HG02870 (cell line): ENCODE results near the gene HSPA12B.
"Not testable (repeated sequence)": the region's sequence is repeated elsewhere in the genome, so short reads cannot be mapped to it uniquely, and the experiment has no call there.

Source experiments
- ATAC-seq: cut with Tn5 transposase; IDR thresholded peaks from one replicate; pipeline ENCODE4 v1.9.1; 2021; ENCODE audit warnings: mild to moderate bottlenecking, moderate library complexity; ENCODE audit not compliant: unreplicated experiment

HSPA12B gene

DNA sequence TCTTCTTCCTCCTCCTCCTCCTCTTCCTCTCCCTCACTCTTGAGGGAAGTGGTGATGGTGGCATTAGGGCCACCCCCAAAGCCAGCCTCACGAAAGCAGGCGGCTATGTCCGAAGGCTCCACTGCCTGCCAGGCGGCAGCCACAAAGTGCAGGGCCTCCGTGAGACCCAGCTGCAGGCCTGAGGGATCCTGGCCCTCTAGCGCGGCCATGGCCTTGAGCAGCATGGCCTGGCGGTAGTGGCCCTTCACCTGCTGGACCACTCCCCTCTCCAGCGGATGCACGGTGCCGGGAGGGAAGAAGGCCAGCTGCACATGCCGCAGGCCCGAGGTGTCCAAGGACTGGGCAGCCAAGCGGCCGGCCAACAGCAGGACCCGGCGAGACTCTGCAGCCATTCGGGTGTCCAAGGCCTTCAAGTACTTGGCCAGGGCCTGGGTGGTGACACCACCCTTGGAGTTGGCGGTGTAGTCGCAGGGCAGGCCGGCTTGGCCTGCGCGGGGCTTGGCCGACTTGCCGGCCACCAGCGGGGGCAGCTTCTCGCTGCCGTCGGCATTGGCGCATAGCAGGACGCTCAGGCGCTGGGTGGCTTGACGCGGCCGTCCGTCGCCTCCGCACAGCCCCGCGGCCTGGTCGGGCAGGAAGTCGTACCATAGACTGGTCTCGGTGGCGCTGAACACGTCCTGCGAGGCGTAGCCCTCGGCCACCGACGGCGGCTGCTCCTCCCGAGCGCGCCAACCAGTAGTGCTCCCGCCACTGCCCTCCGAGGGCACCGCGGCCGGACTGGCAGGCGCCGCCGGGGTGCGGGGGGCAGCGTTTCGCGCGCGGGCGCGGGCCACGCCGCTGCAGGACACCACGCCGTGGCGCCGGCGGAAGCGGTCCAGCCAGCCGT lies 53.0 kb downstream of the HSPA12B start:
- no peak for ATAC-seq

DNA sequence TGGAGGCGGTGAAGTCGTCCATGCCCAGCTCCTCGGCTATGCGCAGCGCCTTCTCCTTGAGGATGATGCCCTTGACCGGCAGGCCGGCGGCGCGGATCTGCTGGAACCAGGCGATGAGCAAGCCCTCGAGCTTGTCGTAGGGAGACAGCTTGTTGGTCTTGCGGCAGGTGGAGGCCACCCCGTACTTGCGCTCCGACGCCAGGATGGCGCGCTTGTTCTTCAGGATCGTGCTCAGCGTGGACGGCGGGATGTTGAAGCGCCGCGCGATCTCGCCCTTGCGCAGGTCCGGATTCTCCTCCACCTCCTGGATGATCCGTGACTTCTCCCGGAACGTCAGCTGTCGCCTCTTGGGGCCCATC lies 53.6 kb downstream of the HSPA12B start:
- ATAC-seq: peak; percentile 8

DNA sequence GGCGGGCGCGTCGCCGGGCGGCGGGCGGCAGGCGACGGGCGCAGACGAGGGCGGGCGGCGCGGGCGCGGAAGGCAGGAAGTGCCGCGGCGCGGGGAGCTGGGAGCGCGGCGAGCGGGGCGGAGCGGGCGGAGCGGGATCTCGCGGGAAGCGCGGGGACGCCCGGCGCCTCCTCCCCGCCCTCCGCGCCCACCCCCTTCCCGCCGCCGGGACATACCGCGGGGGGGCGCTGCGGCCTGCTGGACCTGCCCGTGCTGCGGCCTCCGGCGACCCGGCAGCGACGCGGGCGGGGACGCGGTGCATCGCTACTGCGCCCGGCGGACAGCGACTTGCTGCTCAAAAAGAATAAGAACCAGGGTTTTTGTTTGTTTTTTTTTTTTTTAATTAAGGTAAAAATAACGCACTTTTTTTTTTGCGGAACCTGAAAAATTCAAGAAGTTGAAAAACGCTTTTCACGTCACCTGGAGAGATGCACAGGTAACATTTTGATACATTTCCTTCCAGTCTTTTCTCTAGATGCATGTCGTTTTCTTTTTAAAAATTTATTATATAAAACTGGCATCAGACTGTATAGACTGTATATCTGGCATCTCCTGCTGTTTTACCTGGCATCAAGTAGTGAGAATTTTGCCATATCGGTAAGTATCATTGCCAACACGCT lies 54.3 kb downstream of the HSPA12B start, which contains the start of gene CENPB:
Gene CENPB, minus strand, starts transcription at position 76 of the 659 bp plus-strand sequence. CDS start 257 bp downstream, outside the sequence.
- peak; percentile 80 for ATAC-seq

DNA sequence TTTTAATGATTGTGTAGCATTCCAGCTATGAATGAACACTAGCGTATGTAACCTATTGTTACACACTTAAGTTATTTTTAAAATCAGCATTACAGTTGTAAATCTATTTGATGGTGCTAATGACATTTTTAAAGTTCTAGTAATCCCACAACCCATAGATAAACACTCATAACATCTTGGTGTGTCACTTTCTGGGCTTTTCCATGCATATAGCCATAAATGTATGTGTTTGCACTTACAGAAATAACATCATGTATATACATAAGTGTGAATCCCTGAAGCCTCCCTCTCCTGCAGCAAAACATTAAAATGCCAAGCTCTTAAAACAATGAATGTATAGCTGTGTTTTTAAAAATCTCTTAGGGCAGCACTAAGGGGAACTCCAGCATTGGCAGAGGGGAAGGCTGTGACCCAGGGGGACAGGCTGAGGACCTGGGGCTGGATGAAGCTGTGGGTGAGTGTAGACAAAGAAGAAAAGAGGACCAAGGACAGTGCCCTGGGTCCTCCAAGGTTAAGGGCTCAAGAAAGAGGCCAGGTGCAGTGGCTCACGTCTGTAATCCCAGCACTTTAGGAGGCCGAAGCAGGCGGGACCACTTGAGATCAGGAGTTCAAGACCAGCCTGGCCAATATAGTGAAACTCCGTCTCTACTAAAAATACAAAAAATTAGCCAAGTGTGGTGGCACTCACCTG lies 55.0 kb downstream of the HSPA12B start:
- ATAC-seq: no peak

DNA sequence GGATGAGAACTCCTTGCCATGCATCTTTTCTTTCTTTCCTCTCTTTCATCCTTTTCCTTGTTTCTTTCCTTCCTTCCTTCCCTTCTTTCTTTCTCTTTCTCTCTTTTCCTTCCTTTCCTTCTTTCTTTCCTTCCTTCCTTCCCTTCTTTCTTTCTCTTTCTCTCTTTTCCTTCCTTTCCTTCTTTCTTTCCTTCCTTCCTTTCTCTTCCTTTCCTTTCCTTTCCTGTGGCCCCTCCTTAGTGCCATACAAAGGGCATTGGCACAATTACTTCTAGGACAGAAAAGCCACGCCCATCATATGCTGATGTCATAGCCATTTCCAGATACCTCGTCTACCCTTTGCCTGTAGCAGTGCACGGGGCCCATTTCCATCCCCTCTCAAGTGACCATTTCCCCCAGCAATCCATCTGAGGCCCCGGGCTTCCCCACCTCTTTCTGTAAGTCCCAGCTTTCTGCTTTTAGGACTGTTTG lies 56.2 kb downstream of the HSPA12B start:
- no peak for ATAC-seq

DNA sequence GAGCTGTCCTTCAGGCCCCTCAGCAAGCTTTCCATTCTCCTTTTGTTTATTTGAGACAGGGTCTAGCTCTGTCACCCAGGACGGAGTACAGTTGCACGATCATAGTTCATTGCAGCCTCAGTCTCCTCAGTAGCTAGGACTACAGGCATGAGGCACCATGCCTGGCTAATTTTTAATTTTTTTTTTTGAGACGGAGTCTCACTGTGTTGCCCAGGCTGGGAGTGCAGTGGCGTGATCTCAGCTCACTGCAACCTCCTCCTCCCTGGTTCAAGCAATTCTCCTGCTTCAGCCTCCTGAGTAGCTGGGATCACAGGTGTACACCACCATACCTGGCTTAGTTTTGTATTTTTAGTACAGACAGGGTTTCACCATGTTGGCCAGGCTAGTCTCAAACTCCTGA lies 56.7 kb downstream of the HSPA12B start:
- ATAC-seq: not testable (repeated sequence)

DNA sequence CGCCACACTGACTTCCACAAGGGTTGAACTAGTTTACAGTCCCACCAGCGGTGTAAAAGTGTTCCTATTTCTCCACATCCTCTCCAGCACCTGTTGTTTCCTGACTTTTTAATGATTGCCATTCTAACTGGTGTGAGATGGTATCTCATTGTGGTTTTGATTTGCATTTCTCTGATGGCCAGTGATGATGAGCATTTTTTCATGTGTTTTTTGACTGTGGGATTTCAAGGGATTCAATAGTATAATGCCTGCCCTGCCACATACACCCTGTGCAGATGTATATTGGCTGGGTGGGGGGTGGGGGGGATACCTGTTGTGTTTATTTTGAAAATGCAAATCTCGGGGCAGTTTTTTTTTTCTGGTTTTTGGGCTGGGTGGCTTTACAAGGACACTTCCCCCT lies 61.7 kb downstream of the HSPA12B start:
- ATAC-seq: not testable (repeated sequence)

DNA sequence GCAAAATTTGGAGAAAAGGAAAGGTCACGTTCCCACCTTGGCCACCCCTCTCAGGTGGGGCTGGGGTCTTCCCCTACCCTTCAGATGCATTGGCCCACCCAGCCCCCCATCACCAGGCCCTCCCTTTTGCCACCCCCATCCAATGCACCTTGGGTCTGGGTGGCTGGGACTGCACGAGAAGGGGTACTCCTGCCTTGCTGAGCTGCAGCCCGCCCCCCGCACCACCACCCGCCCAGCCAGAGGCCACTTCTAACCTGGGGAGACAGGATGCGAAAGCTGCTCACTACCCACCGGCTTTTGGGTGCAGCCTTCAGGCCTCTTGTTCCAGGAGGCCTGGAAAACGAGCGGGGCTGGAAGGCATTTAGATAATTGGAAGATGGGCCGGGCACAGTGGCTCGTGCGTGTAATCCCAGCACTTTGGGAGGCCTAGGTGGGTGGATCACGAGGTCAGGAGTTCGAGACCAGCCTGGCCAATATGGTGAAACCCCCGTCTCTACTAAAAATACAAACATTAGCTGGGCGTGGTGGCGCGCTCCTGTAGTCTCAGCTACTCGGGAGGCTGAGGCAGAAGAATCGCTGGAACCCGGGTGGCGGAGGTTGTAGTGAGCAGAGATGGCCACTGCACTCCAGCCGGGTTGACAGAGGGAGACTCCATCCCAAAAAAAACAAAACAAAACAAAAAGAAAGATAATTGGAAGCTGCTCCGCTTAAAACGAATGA lies 62.4 kb downstream of the HSPA12B start:
- ATAC-seq: no peak

DNA sequence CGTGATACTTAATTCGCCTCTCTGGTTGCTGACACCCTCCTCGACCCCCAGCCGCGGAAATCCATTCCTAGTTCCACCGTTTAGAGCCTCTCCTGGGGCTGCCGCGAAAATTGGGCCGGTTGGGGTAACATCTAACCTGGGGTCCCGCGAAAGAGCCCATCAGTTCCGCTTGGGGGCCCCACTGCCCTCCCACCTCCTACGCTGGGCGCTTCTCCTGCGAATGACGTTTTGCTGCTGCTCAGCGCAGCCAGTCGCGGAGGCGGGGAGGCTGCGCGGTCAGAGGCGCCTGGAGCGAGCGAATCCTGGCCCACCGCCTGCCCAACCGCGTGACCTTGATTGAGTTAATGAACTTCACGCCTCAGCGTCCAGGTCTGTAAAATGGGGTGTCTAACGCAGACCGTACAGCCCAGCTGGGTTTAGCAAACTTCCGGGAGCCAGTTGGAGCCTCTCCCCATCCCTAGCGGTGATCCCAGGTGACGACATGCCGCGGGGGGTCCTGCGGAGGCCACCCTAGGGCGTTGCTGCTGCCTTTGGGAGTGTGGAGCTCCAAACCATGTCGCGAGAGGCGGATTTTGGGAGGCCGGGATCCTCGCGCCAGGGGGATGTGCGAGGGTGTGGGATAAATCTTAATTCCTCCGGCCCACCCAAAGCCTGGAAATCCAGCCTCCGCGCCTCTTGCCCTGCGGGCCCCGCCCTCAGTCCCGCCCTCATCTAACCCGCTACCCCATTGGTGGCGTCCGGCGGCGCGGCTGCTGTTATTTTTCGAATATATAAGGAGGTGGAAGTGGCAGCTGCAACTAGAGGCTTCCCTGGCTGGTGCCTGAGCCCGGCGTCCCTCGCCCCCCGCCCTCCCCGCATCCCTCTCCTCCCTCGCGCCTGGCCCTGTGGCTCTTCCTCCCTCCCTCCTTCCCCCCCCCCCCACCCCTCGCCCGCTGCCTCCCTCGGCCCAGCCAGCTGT lies 63.3 kb downstream of the HSPA12B start, which contains the start of gene CDC25B:
Gene CDC25B, plus strand, starts transcription at position 800 of the 958 bp plus-strand sequence. CDS start 222 bp downstream, outside the sequence.
- peak; percentile 66 for ATAC-seq

DNA sequence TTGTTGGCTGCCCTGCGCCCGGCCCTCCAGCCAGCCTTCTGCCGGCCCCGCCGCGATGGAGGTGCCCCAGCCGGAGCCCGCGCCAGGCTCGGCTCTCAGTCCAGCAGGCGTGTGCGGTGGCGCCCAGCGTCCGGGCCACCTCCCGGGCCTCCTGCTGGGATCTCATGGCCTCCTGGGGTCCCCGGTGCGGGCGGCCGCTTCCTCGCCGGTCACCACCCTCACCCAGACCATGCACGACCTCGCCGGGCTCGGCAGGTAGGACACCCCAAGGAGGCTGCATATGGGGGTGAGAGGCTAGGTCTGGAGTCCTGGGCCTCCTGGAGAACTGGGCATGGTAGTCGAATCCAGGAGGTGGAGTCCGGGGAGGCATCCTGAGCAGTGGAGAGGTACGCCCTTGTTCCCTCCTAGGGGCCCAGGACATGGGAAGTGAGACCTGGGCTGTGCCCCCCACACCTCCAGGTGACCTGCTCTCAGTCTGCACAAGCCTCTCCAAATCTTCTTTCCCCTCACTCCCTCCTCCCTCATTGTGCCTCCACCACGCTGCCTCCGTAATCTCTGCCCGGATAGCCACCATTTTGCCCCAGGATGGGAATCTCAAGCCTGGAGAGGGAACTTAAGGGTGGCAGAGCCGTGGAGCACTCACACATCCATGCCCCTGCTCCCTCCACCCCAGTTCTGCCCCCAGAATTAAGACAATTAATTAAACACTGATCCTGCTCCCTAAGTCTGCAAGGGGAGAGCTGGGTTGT lies 64.2 kb downstream of the HSPA12B start:
- ATAC-seq: no peak

DNA sequence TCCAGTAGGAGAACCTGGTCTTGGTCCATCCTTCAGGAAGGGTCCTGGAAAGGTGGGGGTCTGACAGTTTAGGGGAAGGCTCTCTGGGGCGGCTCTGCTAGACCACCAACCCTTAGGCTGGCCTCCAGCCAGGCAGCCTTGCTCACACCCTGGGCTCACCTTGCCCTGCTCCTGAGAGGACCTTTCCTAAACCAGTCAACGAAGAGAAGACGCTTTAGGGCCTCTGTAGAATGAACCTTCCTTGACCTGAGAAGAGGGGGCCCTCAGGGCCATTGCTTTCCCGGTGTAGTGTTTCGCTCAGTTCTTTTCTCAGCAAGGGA lies 64.7 kb downstream of the HSPA12B start:
- ATAC-seq: no peak

DNA sequence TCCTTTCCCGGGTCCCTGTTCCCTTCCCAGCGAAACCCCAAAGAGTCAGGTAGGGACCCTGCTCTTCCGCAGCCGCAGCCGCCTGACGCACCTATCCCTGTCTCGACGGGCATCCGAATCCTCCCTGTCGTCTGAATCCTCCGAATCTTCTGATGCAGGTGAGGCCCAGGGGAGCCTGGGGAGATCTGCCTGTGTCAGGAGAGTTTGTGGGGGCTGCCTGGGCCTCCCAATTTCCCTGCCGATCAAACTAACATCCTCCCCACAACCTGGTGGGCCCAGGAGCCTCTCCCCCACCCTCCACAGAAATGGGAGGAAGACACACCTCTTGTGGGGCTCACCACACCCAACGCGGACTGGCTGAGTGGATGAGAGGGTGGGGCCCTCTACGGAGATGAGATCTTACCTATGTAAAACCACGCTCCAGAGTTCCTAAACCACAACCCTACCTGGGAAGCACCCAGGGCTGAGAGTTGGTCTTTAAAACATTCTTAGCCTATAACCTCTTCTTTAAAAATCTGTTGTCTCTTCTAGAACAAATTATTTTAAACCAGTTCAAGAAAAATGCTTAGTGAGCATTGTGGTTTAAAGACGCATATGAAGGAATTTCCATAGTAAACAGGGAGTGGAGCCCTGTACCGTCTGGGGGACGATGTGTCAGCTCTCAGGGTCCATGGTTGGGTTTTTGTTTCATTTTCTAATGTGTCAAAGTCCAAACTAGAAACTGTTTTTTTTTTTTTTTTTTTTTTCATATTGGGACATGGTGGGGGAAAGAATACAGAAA lies 65.3 kb downstream of the HSPA12B start:
- no peak for ATAC-seq

DNA sequence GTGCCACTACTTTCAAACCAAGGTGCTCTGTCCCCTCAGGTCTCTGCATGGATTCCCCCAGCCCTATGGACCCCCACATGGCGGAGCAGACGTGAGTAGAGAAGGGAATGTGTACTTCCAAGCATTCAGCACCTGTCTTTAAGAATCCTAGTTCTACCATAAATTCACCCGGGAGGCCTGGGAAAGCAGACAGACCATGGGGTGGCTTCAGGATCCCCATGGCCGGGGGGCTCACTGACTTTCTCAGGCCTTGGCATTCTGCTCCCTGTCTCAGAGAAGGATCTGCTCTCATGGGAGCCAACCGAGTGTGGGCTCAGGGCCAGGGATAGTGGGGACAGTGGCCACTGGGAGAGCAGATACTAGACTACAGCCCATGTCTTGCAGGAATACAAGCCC lies 65.9 kb downstream of the HSPA12B start:
- ATAC-seq: no peak

DNA sequence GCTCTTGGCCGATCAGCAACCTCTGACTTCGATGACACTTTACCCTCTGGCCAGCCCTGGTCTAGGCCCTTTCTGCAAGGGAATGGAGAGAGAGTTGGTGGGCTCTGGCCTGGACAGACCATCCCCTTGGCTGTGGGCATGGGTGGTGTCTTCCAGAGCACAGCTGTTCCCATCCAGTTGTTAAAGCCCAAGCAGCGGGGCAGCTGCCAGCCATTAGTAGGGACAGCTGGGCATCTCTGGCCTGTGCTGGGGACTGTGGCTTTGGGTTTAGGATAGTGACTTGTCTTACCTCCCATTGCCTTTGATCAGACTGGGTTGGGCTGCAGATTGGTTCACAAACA lies 66.4 kb downstream of the HSPA12B start:
- ATAC-seq: no peak

DNA sequence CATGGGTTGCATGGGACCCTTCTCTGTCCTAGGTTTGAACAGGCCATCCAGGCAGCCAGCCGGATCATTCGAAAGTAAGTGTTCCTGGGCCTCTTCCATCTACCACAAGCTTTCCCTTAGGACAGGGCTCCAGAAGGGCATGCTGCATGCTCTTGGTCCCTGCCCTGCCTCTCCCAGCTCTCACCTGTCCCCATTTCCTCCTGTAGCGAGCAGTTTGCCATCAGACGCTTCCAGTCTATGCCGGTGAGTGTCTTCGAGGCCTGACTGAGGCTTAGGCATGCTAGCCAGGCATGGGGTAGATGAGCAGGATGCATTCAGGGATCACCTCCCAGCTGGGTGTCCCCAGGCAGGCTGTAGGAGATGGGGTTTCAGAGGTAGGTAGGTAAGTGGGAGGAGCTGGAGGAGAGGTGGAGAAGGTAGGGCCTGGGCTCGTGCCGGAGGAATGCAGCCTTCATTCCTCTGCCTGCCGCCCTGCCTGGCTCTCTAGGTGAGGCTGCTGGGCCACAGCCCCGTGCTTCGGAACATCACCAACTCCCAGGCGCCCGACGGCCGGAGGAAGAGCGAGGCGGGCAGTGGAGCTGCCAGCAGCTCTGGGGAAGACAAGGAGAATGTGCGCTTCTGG lies 67.9 kb downstream of the HSPA12B start:
- no peak for ATAC-seq

DNA sequence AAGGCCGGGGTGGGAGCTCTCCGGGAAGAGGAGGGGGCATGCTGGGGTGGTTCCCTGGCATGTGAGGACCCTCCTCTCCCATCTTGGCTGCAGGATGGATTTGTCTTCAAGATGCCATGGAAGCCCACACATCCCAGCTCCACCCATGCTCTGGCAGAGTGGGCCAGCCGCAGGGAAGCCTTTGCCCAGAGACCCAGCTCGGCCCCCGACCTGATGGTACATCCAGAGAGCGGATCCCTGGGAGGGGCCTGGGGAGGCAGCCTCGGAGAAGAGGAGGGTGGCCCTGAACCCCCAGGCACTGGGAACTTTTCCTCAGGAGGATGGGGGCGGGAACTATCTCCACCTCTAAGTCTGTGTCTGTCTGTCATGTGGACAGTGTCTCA lies 68.4 kb downstream of the HSPA12B start:
- no peak for ATAC-seq

DNA sequence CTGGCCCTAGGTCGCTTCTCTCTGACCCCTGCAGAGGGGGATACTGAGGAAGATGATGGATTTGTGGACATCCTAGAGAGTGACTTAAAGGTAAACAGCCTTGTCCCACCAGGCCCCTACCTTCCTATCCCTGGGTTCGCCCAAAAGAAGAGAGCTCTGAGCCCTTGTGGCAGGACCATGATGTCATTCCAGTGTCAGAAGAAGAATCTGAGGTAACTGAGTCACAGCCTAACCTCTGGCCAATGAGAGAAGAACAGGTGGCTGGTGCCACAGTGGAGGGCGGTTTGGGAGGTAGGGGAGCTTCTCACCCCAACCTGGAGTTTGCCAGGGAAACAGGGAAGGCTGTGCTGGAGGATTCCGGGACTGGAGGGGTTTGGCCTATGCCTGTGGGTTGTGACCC lies 68.8 kb downstream of the HSPA12B start:
- ATAC-seq: no peak

DNA sequence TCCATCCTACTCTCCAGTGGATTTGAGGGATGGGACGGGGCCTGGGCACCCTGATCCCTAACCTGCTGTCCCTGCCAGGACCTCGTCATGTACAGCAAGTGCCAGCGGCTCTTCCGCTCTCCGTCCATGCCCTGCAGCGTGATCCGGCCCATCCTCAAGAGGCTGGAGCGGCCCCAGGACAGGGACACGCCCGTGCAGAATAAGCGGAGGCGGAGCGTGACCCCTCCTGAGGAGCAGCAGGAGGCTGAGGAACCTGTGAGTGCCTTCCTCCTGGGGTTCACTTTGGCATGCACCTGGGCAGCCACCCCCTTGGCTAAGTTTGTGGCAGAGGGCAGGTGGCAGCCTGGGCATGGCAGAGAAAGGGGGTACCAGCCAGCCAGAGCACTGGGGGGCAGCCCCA lies 69.4 kb downstream of the HSPA12B start:
- ATAC-seq: no peak
